HG02588 (cell line): Measurements from ENCODE around the gene IFT81.
"Not testable (repeated sequence)": the region's sequence is repeated elsewhere in the genome, so short reads cannot be mapped to it uniquely, and the experiment has no call there.

ENCODE experiments used
- ATAC-seq: cut with Tn5 transposase; IDR thresholded peaks from one replicate; pipeline ENCODE4 v1.9.1; 2021; ENCODE audit warnings: mild to moderate bottlenecking, moderate library complexity; ENCODE audit not compliant: unreplicated experiment

IFT81 gene, protein sequence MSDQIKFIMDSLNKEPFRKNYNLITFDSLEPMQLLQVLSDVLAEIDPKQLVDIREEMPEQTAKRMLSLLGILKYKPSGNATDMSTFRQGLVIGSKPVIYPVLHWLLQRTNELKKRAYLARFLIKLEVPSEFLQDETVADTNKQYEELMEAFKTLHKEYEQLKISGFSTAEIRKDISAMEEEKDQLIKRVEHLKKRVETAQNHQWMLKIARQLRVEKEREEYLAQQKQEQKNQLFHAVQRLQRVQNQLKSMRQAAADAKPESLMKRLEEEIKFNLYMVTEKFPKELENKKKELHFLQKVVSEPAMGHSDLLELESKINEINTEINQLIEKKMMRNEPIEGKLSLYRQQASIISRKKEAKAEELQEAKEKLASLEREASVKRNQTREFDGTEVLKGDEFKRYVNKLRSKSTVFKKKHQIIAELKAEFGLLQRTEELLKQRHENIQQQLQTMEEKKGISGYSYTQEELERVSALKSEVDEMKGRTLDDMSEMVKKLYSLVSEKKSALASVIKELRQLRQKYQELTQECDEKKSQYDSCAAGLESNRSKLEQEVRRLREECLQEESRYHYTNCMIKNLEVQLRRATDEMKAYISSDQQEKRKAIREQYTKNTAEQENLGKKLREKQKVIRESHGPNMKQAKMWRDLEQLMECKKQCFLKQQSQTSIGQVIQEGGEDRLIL

DNA sequence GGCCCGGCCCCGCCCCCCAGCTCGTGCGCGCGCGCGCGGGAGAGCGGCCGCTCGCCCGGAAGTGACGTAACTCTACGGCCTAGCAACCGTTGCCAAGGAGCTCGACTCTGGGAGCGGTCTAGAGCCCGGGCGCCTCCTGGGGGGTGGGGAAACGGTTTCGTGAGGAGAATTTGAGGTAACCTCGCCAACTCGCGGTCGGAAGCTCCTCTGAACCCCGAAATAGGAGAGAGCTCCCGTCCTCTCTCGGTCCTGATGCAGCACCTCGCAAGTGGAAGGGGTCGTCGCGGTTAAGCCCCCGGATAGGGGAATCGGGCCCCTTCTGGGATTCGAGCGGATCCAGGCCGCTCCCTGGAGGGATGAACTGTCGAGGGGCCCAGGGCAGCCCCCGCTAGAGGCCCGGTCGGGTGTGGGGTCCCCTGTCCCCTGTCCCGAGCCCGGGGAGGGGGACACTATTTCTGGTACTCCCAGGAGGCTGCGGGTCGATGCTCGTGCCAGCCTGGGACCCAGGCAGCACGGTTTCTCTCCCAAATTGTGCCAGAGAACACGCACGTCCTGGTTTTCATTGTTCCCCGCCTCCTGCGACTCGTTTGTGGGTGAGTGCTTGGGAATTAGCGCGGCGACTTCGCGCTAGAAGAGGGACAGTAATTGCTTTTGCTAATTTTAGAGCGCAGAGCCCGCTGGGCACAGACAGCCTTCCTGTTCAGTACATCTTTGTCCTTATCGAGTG is at the start of gene IFT81:
IFT81 (plus strand) TSS at position 89 of the 727 bp plus-strand sequence. CDS start 3,024 bp downstream, outside the sequence.
- peak; percentile 90 for ATAC-seq

DNA sequence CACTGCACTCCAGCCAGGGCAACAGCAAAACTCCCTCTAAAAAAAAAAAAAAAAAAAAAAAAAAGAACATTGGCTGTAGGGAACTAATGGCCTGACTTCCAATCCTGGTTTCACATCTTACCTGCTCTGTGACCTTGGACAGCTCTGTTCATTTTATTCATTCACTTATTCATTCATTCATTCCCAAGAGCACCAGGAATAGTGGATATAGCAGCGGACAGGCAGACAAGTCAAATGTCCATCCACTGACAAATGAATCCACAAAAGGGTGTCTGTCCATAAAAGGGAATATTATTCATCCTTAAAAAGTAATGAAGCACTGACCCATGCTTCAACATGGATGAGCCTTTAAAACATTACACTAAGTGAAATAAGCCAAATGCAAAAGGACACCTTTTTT is 48.3 kb upstream of the IFT81 start:
- no peak for ATAC-seq

DNA sequence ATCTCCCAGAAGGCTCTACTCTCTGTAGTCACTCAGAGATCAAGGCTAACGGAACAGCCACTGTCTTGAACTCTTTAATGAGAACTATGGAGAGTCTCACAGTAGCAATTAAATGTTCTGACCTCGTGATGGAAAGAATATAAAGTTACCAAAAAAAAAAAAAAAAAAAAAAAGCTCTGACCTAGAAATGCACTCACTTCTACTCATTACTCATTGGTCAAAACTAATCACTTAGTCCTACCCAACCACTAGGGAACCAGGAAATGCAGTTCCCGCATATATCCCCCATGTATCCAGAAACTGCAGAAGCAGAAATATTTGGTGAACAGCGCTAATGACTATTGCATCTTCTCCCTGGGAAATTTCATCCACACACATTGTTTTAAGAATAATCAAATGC is 46.4 kb upstream of the IFT81 start:
- no peak for ATAC-seq

DNA sequence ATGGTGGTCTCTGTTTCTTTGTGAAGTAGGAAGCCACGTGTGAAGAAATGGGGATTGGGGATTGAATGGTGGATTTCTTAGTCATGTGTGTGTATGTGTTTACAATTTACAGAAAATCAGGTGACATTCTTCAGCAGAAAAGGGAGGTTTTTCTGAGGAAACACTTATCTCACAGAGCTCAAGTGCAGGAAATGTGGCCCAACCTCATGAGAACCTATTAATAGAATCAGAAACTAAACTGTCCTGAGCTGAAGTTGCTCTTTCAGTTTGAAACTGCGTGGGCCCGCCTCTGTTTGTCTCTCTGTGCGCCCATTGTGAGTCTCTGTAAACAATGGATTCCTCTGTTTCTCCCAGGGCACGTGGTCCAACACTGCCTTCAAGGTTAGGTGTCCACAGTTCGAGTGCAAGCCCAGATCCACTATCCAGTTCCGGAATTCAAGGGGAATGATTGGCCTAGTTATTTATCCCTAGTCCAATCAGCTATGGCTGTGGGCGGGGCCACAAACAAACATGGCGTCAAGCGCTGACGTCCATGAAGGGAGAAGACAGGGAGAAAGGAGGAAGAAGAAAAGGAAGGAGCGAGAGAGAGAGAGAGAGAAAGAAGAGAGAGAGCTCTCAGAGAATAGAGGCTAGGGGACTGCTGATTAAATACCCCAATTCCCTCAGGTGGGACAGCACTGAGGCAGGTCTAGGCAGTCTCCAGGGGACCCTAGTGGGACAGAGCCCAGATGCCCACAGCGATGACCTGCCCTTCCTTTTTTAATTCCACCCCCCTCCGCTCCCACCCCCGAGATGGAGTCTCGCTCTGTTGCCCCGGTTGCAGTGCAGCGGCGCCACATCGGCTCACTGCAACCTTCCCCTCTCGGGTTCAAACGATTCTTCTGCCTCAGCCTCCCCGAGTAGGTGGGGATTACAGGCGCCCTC is 44.4 kb upstream of the IFT81 start:
- ATAC-seq: peak; percentile 73

DNA sequence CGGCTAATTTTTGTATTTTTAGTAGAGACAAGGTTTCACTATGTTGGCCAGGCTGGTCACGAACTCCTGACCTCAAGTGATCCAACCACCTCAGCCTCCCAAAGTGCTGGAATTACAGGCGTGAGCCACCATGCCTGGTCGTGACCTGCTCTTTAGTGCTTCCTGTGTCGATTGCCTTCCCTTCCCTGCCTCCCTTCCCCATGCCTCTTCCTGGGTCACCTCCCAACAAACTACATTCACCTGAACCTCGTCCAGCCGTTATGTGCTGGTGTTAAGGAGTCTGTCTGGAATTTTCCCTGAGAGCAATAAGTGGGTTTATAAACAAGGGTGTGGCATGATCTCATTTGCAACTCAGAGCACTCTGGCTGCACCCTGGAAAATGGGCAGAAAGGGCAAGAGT is 43.7 kb upstream of the IFT81 start:
- no peak for ATAC-seq

DNA sequence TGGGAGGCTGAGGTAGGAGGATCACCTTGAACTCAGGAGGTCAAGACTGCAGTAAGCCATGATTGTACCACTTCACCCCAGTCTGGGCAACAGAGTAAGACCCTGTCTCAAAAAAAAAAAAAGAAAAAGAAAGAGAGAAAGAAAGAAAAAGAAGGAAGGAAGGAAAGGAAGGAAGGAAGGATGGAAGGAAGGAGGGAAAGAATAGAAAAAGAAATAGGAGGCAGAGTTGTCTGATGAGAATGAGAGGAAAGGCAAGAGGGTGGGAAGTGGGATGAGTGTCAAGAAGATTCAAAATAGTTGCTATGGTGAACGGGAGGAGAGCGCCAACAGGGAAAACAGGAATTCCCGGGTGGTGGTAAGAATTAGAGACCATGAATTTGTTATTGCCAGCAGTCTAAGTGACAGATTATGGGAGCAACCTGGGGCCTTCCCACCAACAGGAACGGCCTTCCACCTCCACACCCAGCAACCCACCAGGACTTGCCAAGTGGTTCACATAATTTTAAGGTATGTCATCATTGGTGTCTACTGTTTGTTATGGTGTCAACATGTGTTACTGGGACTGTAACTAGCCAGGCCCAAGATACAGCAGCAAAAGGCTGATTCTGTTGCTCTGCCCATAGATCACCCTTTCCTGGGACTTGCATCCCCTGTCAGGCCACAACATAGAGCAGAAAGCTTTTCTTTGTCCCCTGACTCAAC is 39.7 kb upstream of the IFT81 start:
- no peak for ATAC-seq

DNA sequence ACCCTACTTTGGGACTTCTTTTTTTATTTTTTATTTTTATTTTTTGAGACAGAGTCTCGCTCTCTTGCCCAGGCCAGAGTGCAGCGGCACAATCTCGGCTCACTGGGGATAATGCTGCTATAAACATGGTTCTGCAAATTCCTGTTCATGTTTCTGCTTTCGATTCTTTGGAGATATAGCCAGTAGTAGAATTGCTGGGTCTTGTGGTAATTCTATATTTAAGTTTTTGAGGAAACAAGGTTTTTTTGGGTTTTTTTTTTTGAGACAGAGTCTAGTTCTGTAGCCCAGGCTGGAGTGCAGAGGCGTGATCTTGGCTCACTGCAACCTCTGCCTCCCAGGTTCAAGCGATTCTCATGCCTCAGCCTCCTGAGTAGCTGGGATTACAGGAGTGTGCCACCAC is 35.9 kb upstream of the IFT81 start:
- ATAC-seq: not testable (repeated sequence)

DNA sequence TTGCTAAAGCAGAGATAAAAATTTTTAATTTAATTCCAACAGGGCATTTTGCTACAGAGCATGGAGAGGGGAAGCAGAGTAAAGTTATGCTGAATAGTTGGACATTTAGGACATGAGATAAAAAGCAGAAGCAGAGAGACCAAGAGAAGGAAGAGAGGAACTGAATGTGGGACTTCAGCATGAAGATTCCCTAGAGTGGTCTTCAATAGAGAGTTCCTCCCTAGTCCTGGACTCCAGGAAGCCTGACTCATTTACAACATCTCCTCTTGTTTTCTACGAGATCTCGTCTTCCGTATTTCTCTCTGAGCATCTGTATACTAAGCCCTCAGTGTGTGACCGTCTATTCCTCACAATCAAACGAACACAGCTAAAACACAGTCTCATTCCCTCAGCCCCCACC is 35.2 kb upstream of the IFT81 start:
- ATAC-seq: no peak

DNA sequence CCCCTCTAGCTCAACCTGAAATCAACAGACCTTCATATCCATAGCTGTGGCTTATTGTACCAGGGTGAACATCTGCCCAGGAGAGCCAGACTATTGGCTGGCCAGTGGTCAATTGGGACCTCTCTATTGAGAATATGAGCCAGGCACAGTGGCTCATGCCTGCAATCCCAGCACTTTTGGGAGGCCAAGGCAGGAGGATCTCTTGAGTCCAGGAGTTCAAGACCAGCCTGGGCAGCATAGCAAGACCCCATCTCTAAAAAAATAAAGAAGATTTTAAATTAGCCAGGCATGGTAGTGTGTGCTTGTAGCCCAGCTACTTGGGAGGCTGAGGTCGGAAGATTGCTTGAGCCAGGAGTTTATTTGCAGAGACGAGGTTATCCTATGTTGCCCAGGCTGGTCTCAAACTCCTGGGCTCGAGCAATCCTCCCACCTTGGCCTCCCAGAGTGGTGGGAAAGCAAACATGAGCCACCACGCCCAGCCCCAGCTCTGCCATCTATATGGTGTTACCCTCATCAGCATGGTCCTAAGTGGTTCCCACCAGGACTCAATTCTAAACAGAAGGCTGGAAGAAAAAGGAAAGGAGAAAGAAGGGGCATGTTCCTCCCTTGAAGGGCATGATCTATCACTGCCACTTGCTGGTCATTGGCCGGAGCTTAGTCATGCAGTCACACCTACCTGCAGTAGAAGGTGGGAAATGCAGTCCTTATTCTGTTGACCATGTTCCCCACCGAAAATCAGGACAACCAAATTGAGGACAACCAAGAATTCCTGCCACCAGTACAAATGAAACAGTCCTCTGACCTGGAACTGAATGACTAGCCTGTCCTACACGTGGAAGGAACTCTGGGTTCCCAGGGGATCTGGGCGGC is 33.7 kb upstream of the IFT81 start:
- no peak for ATAC-seq

DNA sequence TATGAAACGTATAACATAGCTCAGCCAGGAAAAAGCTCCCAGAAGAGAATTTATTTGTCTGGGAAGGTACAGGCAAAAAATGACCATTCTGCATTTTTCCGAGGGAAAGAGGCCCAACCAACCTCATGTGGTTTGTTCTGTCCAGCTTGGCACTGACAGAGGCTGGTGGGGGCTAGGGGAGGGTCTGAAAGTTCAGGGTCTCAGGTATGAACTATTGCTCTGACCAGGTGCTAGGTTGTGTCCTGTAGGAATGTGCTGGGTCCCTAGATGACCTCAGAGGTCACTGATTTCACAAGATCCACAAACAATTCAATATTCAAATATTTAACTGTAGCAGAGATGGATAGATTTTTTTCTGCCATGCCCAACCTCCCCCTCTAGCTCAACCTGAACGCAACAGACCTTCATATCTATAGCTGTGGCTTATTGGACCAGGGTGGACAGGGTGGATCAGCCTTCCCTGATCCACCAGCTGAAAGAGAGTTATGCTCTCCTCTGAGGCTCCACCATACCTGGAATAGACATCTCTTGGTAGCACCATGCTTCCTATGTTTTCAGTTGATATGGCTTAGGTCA is 32.9 kb upstream of the IFT81 start:
- ATAC-seq: no peak

DNA sequence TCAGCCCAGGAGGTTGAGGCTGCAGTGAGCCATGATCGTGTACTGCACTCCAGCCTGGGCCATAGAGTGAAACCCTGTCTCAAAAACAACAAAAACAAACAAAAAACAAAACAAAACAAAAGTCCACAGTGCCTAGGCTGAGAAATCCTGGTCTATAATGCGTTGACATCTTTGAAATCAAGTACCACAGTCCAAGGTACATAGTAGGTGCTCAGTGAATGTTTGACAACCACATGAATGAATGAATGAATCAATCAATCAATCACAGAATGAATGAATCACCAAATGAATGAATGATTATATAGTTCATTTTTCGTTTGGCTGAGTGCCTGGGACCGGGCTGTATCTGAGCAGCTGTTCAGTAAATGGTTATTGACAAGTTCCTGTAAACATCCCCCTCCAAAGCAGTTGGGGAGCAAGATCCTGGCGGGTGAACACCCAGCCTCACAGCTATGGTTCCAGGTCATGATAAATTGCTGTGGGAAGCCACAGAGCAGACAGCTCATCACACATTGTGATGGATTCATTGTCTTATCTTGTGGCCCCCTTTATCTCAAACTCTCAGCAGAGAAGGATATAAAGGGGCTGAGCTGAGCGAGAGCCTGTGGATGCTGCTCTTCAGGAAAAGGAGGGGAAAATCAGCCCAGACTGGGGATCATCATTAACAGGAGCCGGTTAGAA is 30.4 kb upstream of the IFT81 start:
- ATAC-seq: no peak

DNA sequence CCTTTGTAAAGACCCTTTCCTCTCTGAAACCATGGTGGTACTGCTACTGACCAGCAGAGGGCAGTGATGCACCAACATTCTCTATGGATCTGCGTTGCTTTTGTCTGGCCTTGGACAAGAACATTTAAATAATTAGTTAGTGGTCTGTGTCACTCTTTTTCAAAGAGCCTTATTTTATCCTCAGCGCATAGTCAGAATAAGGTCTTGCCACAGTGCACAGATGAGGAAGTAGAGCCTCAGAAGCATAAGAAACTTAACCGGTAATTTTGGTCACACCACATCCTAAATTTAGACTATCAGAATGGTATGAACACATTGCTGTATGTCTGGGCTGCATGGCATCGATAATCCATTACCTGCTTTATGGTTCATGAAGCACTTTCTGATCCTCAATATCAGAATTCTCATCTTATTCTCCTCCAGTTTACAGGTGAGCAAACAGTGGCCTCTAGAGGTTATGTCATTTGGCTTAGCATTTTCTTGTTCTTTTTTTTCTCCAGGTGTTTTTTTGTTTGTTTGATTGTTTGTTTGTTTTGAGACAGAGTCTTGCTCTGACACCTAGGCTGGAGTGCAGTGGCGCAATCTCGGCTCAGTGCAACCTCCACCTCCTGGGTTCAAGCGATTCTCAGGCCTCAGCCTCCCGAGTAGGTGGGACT is 23.7 kb upstream of the IFT81 start:
- ATAC-seq: peak; percentile 92

DNA sequence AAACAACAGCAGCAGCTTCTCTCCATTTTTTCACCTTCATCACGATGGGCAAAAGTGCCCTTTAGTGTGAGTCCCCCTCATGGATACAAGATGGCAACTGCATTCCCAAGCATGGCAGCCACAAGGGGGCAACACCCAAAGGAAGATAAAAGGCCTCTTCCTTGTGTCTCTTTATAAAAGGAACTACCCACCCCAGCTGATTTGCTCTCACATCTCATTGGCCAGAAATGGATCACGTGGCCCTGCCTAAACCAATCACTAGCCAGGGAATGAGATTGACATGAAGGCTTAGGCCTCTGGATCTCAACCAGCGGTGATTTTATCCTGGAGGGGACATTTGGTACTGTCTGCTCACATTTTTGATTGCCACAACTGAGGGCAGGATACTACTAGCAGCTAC is 21.9 kb upstream of the IFT81 start:
- ATAC-seq: no peak

DNA sequence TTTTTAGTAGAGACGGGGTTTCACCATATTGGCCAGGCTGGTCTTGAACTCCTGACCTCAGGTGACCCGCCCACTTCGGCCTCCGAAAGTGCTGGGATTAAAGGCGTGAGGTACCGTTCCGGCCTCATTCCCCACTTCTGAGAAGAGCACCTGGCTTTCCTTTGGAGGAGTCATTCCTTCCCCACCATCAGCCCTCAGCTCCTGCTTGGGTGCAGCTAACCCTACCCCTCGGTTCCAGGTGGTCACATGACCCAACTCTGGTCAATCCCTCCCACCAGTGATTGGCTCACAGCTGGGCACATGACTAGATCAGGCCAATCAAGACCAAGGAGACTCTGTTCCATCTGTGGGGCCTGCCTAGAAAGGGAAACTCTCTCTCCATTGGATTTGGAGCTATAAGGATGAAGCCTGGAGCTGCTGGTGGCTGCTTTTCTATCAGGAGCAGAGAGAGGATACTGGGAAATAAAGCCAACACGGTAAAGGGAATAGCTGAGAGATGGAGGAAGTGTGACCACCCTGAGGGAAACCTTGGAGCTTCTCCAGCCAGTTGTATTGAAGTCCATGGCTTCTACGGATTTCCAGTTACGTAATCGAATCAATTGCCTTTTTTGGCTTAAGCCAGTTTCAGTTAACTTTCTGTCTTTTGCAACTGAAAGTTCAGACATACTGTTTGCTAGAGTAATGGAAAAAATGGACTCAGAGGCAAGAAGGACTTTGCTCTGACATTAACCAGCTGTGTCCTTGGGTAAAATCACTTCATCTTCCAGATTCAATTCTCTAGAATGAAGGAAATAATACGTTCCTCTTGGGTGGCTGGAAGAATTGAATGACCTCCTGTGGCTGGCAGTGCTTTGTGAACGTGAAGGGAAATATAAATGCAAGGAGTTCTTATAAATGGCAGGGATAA is 19.7 kb upstream of the IFT81 start:
- ATAC-seq: no peak

DNA sequence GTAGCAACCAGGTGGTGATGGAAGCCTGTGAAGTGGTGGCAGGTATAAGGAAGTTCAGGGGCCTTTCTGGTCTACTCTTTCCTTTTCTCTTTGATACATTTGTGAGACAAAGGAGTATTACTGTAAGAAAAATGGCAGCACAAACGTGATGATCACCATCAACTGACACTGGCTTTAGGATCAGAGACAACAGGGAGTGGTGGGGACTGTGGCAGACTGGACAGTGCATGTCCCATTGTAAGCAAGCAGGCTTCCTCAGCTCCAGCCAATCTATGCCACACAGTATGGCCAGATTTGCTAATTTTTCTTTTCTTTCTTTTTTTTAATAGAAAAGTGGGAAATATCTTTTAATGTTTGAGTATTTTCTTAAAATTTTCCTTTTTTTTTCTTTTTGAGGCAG is 19.0 kb upstream of the IFT81 start:
- ATAC-seq: no peak

DNA sequence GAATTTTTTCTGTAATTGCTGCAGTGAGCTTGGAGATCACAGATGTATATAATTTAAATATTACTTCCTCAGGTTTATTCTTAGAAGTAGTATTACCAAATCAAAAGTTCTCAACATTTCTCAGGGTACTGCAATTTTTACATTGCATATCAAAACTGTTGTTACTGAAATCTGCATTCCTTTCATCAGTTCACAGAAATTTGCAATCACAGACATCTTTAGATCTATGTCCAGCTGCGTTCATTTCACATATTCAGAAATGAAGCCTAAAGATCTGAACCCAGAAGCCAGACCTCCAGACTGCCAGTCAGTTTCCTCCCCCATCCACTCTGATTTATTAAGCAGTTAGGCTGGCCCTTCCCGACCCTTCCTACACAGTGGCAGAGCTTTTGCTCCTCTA is 18.2 kb upstream of the IFT81 start:
- ATAC-seq: no peak
